Stimulated activated CD4-positive, alpha-beta T cell treated with anti-CD3 and anti-CD28 coated beads, Interleukin-12 subunit alpha, Interleukin-12 subunit beta, amount 100 ng/mL, for 48 hours (primary cell): ENCODE data around the gene CD86.
"Not testable (repeated sequence)": the region's sequence is repeated elsewhere in the genome, so short reads cannot be mapped to it uniquely, and the experiment has no call there.

Experiments
- DNase-seq, 3 donors: peaks; one replicate each; pipeline ENCODE4 v3.0.0-alpha.2; 2020; ENCODE audit warnings: low read depth in 2 of 3, low spot score in 1 of 3

The CD86 gene

DNA sequence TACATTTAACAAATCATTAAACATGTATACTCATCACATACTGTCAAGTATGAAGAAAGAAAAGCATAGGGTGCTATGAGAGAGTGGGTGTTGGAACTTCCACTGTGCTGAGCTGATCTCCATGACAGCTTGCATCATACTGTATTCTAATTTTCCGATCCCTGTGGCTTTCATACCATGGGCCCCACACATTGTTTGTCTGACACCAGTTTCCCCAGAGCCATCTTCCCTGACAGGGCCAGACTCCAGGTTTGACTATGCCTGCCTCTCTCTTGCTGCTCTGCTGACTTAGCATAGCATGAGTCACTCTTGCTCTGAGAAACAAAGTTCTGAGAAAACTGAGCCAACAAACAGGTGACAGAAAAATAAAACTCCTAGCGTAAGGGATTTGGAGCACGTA, 91.3 kb downstream of the CD86 start:
- DNase-seq: peak; percentile 62 to 76 (median 63)

DNA sequence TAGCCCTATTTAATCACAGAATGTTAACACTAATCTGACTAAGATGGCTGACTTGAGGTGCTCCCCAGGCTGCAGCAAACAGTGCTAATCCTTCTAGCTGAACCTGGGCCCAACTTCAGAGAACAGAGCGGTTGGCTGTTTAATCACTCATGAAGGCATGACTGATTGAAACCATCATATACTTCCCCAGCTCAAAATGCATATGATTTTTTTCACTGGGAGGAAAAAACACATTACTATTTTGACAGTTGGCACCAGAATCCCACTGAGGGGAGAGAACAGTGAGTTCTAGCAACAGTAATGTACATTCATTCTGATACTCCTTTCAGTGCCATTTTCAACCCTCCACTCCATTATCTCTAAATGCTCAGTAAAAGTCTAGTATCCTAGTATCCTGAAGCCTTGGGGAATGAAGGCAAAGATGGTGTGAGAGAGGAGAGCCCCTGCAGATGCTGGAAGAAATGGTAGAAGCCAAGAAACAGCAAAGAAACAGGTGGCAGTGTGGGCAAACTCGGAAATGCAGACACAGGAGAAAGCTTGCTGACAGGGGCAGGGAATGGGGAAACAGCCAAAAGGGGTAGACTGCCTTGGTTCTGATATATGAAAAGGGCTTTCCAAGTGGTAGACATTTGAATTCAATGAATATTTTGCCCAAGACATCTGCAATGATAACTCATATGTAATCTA, 93.9 kb downstream of the CD86 start:
- DNase-seq: no peak

DNA sequence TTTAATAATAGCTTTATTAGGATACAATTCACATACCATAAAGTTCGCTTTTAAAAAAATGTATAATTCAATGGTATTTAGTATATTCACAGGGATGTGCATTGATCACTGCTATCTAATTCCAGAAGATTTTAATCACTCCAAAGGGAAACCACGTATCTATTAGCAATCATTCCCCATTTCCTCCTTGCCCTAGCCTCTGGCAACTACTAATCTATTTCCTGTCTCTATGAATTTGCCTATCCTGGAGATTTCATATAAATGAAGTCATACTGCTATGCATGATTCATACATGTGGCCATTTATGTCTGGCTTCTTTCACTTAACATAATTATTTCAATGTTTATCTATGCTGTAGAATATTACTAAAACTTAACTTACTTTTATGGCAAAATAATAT, 96.3 kb downstream of the CD86 start:
- DNase-seq: no peak

DNA sequence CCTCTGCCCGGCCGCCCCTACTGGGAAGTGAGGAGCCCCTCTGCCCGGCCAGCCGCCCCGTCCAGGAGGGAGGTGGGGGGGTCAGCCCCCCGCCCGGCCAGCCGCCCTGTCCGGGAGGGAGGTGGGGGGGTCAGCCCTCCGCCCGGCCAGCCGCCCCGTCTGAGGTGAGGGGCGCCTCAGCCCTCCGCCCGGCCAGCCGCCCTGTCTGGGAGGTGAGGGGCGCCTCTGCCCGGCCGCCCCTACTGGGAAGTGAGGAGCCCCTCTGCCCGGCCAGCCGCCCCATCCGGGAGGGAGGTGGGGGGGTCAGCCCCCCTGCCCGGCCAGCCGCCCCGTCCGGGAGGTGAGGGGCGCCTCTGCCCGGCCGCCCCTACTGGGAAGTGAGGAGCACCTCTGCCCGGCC, 109.8 kb downstream of the CD86 start:
- not testable (repeated sequence) for DNase-seq

DNA sequence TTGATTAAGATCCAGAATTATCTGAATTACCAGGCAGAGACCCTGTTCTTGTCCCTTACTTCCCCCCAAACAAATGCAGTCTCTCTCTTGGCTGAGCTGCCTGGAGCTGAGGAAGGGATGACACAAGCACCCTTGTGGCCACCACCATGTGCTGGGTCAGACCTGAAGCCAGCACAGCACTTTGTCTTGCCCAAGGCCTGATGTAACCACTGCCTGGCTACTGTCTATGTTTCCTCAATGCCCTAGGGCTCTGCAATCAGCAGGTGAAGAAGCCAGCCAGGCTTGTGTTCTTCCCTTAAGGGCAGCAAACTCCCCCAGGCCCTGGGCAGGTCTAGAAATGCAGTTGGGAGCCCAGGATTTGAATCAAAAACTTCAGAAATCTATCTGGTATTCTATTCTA, 112.5 kb downstream of the CD86 start:
- no peak for DNase-seq

DNA sequence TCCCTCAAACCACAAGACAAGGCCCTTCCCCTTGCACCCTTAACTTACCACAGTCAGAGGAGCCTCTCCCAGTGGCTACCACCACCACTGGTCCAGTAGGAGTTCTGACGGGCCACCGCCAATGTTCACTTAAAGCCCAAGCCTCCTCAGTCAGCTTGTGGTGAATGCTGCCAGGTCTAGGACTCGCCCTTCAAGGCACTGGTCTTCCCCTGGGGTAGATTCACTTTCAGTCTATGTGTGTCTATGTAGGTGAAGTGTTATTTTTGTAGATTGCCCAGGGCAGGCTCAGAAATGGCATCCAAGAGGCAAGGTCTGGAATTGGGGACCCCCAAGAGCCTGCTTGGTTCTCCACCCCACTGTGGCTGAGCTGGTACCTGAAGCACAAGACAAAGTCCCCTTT, 112.9 kb downstream of the CD86 start:
- no peak for DNase-seq

DNA sequence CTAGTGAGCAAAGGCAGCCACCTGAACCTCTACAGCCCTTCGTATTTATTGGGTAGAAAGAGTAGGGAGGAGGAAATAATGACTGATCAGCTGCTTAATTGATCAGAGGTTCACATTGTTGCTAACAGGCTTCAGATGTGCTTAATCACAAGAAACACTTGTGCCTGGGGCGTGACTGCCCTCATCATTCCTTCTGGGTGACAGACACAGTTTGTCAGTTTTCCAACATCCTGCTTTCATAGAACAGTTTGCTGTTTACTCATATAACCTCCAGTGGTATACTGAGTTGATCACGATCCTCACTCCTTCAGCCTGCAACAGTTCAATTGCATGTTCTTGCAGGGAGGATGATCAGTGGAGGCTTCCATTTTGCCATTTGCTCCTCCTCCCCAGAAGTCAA, 114.7 kb downstream of the CD86 start:
- no peak for DNase-seq
